HG02938 (cell line): Measurements from ENCODE around the gene ZNF678.
A peak's percentile ranks its signal among the peaks of the same experiment; 100 is the strongest.

Experiments used
- ATAC-seq: cut with Tn5 transposase; IDR thresholded peaks from one replicate; pipeline ENCODE4 v1.9.1; 2021; ENCODE audit warnings: mild to moderate bottlenecking, moderate library complexity; ENCODE audit not compliant: unreplicated experiment

ZNF678 gene

GRCh38 chr1:227563324-227564201, at the start of gene ZNF678:
ZNF678 (plus strand) TSS chr1:227563556; CDS start chr1:227650992, 87,436 bp downstream.
- ATAC-seq: peak; percentile 96

- ATAC-seq: no peak
Measured at GRCh38 chr1:227518876-227519275, 44.5 kb upstream of the ZNF678 start.

- no peak for ATAC-seq
Measured at GRCh38 chr1:227521782-227522181, 41.6 kb upstream of the ZNF678 start.

GRCh38 chr1:227526524-227526923, 36.8 kb upstream of the ZNF678 start:
- ATAC-seq: no peak

GRCh38 chr1:227532019-227532619, 31.2 kb upstream of the ZNF678 start:
- no peak for ATAC-seq

GRCh38 chr1:227540170-227541098, 22.9 kb upstream of the ZNF678 start:
- ATAC-seq: no peak

- ATAC-seq: no peak
Measured at GRCh38 chr1:227541129-227541528, 22.2 kb upstream of the ZNF678 start.

- ATAC-seq: peak; percentile 14
Measured at GRCh38 chr1:227541796-227542152, 21.6 kb upstream of the ZNF678 start.

- ATAC-seq: peak; percentile 92
Measured at GRCh38 chr1:227542153-227543120, 20.9 kb upstream of the ZNF678 start.

GRCh38 chr1:227543283-227544066, 19.9 kb upstream of the ZNF678 start:
- ATAC-seq: no peak

- no peak for ATAC-seq
Measured at GRCh38 chr1:227544067-227545050, 19.0 kb upstream of the ZNF678 start.

GRCh38 chr1:227545361-227545760, 18.0 kb upstream of the ZNF678 start:
- ATAC-seq: no peak

- no peak for ATAC-seq
Measured at GRCh38 chr1:227546059-227546458, 17.3 kb upstream of the ZNF678 start.

GRCh38 chr1:227546598-227547309, 16.6 kb upstream of the ZNF678 start:
- no peak for ATAC-seq

- no peak for ATAC-seq
Measured at GRCh38 chr1:227547310-227548118, 15.8 kb upstream of the ZNF678 start.

GRCh38 chr1:227548119-227548397, 15.3 kb upstream of the ZNF678 start:
- ATAC-seq: no peak

GRCh38 chr1:227548448-227548847, 14.9 kb upstream of the ZNF678 start:
- ATAC-seq: no peak
